MM.1S (cell line): ENCODE data around the gene PHACTR1.

ENCODE experiments used
- EZH2 ChIP-seq: fragments of 300-600 bp; sonication (generic); optimal IDR thresholded peaks from 2 replicates; pipeline ENCODE3; 2017; ENCODE audit warnings: low read depth, mild to moderate bottlenecking, antibody characterized with exemption, low read length, mixed read lengths
- EZH2phosphoT487 ChIP-seq: fragments of 300-600 bp; sonication (generic); IDR thresholded peaks from 2 replicates; pipeline ENCODE4 v1.6.1; 2018; ENCODE audit warnings: antibody characterized with exemption, low read length

GRCh38 chr6:13097454-13097853 is 380.9 kb downstream of the PHACTR1 start:
- TF ChIP-seq EZH2phosphoT487 (no peak), EZH2 (no peak)
